Renal cortical epithelial cell (primary cell): ENCODE data around the gene RIT2. TPM values are rescaled to one million over a fixed set of nuclear protein-coding genes. Genes with fewer than 3 reads are reported as not detected.
"Not testable (repeated sequence)": the region's sequence is repeated elsewhere in the genome, so short reads cannot be mapped to it uniquely, and the experiment has no call there.

Experiments used
- DNase-seq: peaks from one replicate; pipeline ENCODE4 v3.0.0-alpha.2; 2011; ENCODE audit warnings: low read depth
- total RNA-seq: library from RNA; depleted of rRNA; stranded (reverse); fragments of >200 nt; gene quantifications from 2 replicates; pipeline ENCODE4 v1.2.3, GENCODE V29; 2014

Gene RIT2
- total RNA-seq, 1 donor from 2014 or later: not detected

GRCh38 chr18:42838546-42839145 lies 276.8 kb downstream of the RIT2 start:
- DNase-seq: no peak

GRCh38 chr18:42830936-42831335 lies 284.5 kb downstream of the RIT2 start:
- DNase-seq: no peak

GRCh38 chr18:42828881-42829280 lies 286.6 kb downstream of the RIT2 start:
- no peak for DNase-seq

- peak; percentile 36 for DNase-seq
Measured at GRCh38 chr18:42824178-42824577, 291.3 kb downstream of the RIT2 start.

GRCh38 chr18:42822711-42823110 lies 292.8 kb downstream of the RIT2 start:
- DNase-seq: no peak

- DNase-seq: no peak
Measured at GRCh38 chr18:42821492-42821891, 294.0 kb downstream of the RIT2 start.

- no peak for DNase-seq
Measured at GRCh38 chr18:42814618-42815017, 300.9 kb downstream of the RIT2 start.

GRCh38 chr18:42814184-42814583 lies 301.3 kb downstream of the RIT2 start:
- no peak for DNase-seq

GRCh38 chr18:42813570-42813969 lies 301.9 kb downstream of the RIT2 start:
- DNase-seq: no peak

- peak; percentile 20 for DNase-seq
Measured at GRCh38 chr18:42807887-42808286, 307.6 kb downstream of the RIT2 start.

GRCh38 chr18:42801706-42802105 lies 313.8 kb downstream of the RIT2 start:
- no peak for DNase-seq

GRCh38 chr18:42798606-42799170 lies 316.8 kb downstream of the RIT2 start:
- DNase-seq: no peak

GRCh38 chr18:42795213-42795789 lies 320.2 kb downstream of the RIT2 start:
- not testable (repeated sequence) for DNase-seq

GRCh38 chr18:42792731-42793130 lies 322.8 kb downstream of the RIT2 start:
- DNase-seq: peak; percentile 70

- DNase-seq: peak; percentile 92
Measured at GRCh38 chr18:42784632-42785031, 330.9 kb downstream of the RIT2 start.

GRCh38 chr18:42782929-42783328 lies 332.6 kb downstream of the RIT2 start:
- no peak for DNase-seq

GRCh38 chr18:42781298-42781815 lies 334.1 kb downstream of the RIT2 start:
- DNase-seq: no peak

GRCh38 chr18:42780171-42780570 lies 335.3 kb downstream of the RIT2 start:
- no peak for DNase-seq

- no peak for DNase-seq
Measured at GRCh38 chr18:42778445-42779042, 336.9 kb downstream of the RIT2 start.

- no peak for DNase-seq
Measured at GRCh38 chr18:42778024-42778423, 337.5 kb downstream of the RIT2 start.

GRCh38 chr18:42773870-42774269 lies 341.6 kb downstream of the RIT2 start:
- peak; percentile 34 for DNase-seq

GRCh38 chr18:42771936-42772335 lies 343.5 kb downstream of the RIT2 start:
- peak; percentile 8 for DNase-seq

GRCh38 chr18:42765302-42765701 lies 350.2 kb downstream of the RIT2 start:
- no peak for DNase-seq
